ENCODE data around the gene SV2C.

SV2C gene

DNA sequence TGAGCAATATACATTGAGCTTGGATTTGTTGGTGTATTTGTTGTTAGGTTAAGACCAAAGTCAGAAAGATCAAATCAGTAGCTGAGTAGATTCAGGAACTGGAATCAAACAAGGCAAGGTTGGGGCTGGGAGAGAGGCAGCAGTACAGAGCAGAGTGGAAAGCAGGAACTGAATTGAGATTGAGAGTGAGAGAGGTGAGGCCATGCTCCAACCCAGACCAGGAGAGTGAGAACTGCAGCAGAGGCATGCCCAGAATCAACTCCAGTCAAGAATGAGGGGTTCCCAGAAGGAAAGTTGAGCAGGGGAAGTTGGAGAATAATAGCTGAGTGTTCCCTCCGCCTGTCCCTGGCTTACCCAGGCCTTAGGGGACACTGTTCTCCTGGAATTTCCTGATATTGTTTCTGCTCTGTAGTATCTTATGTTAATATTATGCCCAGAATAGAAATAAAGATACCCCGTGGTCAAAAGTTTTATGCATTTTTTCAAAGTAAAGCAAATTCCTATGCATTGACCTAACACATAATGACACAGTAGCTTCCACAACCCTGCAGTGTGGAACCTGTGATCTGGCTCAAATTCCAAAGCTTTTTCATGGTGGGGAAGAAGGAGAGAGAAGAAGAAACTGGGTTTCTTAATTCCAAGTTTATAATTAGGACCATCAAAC, 82.7 kb downstream of the SV2C start:
- H4K20me1 ChIP-seq (ENCODE audit: insufficient read depth, low read length, poor library complexity, severe bottlenecking), result no peaks in the 10 kb centered on the region
- no peak overlapping the region for H3K4me3 ChIP-seq (ENCODE audit: low read length, poor library complexity, severe bottlenecking)
- H3K79me2 ChIP-seq (ENCODE audit: insufficient read depth, low read length), result no peaks in the 10 kb centered on the region
- no peaks in the 10 kb centered on the region for H3K9me2 ChIP-seq (replicated peaks; ENCODE audit: low read depth, low read length)
- no peaks in the 10 kb centered on the region for H3F3A ChIP-seq (ENCODE audit: low read depth)
- TF ChIP-seq, protein P1, sequence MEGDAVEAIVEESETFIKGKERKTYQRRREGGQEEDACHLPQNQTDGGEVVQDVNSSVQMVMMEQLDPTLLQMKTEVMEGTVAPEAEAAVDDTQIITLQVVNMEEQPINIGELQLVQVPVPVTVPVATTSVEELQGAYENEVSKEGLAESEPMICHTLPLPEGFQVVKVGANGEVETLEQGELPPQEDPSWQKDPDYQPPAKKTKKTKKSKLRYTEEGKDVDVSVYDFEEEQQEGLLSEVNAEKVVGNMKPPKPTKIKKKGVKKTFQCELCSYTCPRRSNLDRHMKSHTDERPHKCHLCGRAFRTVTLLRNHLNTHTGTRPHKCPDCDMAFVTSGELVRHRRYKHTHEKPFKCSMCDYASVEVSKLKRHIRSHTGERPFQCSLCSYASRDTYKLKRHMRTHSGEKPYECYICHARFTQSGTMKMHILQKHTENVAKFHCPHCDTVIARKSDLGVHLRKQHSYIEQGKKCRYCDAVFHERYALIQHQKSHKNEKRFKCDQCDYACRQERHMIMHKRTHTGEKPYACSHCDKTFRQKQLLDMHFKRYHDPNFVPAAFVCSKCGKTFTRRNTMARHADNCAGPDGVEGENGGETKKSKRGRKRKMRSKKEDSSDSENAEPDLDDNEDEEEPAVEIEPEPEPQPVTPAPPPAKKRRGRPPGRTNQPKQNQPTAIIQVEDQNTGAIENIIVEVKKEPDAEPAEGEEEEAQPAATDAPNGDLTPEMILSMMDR (conservative IDR thresholded peaks at IDR 0.05; ENCODE audit: low read length), result no peak
- TF ChIP-seq EZH2phosphoT487 (IDR thresholded peaks at IDR 0.05; ENCODE audit: borderline replicate concordance), result no peak
- H3K9ac ChIP-seq (ENCODE audit: low read depth, low read length, poor library complexity, severe bottlenecking), result no peak overlapping the region
- H3K4me1 ChIP-seq (ENCODE audit: insufficient read depth, low read length, poor library complexity, severe bottlenecking), result no peaks in the 10 kb centered on the region
- no peaks in the 10 kb centered on the region for H3K9me3 ChIP-seq (ENCODE audit: insufficient read depth, low read depth, low read length)
- H3K27me3 ChIP-seq (ENCODE audit: insufficient read depth, low read length, poor library complexity, severe bottlenecking), result no peaks in the 10 kb centered on the region
- H2AFZ ChIP-seq (ENCODE audit: low read length), result no peak overlapping the region
- H3K36me3 ChIP-seq (ENCODE audit: insufficient read depth, low read length), result no peaks in the 10 kb centered on the region
- no peak overlapping the region for H3K4me2 ChIP-seq (ENCODE audit: low read depth, low read length, poor library complexity, severe bottlenecking)

DNA sequence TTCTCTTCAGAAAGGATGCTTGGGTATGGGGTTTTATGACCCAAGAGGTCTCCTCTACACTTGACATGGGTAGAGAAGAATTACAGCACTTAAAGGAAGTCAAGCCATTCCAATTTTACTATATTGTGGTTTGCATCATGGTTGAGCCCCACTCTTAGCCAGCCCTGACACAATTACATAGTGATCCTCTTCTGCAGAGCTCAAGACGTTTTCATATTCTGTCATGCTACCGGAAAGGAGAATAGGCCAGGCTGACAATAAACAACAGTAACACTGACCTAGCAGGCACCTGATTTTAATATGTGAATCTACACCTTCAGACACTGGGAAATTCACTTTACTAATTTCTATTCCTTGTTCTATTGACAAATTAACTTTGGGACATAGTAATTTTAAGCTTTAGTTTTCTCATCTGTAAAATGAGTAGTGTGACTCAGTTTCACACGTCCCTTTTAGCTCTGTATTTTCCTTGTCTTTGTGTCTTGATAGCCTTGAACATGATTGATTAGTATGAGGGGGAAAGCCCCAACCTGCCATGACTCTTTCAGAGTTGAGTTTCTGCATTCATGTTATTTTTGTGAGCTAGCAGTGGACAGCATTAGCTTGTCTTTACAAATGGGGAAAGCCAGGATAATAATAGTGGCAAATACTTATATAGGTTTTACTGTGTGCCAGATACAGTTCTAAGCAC, 83.8 kb downstream of the SV2C start:
- Histone ChIP-seq H3K27me3 (ENCODE audit: insufficient read depth, low read length, poor library complexity, severe bottlenecking) (no peaks in the 10 kb centered on the region), H3K36me3 (ENCODE audit: insufficient read depth, low read length) (no peaks in the 10 kb centered on the region), H3K4me3 (ENCODE audit: low read length, poor library complexity, severe bottlenecking) (no peak overlapping the region), H3F3A (ENCODE audit: low read depth) (no peaks in the 10 kb centered on the region), H4K20me1 (ENCODE audit: insufficient read depth, low read length, poor library complexity, severe bottlenecking) (no peaks in the 10 kb centered on the region), H3K9ac (ENCODE audit: low read depth, low read length, poor library complexity, severe bottlenecking) (no peak overlapping the region), H3K9me3 (ENCODE audit: insufficient read depth, low read depth, low read length) (no peaks in the 10 kb centered on the region), H3K4me1 (ENCODE audit: insufficient read depth, low read length, poor library complexity, severe bottlenecking) (no peaks in the 10 kb centered on the region), H2AFZ (ENCODE audit: low read length) (no peak overlapping the region), H3K9me2 (replicated peaks; ENCODE audit: low read depth, low read length) (no peaks in the 10 kb centered on the region), H3K79me2 (ENCODE audit: insufficient read depth, low read length) (no peaks in the 10 kb centered on the region), H3K4me2 (ENCODE audit: low read depth, low read length, poor library complexity, severe bottlenecking) (no peak overlapping the region)
- TF ChIP-seq EZH2phosphoT487 (IDR thresholded peaks at IDR 0.05; ENCODE audit: borderline replicate concordance), result no peak
- TF ChIP-seq, protein P1 (conservative IDR thresholded peaks at IDR 0.05; ENCODE audit: low read length), result no peak

DNA sequence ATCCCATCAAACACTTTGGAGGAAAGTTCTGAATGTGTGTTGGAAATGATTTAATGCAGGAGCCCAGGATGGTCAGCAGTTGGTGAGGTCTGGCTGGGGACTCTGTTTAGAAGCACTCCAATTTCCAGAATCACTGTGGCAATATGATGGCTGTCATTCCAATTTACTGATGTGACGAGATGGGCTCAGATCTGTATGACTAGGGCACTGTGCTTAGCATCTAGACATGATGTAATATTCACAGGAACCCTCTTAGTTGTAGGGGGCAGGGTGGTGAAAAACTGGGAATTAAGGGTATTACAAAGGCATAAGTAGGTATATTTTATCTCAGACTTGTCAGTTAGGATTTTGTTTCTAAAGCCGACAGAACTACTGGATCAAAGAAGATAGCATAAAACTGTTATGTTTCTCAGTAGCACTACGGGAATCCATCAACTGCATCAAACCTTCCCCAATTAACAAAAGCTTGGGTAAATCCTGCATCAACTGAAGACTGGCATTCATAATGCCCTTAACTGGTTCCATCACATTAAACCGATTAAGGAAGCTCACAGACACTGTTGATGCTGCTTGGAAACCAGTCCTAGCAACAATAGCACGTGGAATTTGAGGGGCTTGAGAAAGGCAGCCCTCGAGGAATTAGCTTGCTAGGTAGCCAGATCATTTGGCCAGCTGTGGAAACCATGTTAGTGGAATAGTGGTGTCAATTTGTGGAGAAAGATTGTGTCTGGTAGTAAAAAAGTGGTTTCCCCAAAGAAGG, 86.1 kb downstream of the SV2C start:
- TF ChIP-seq EZH2phosphoT487 (IDR thresholded peaks at IDR 0.05; ENCODE audit: borderline replicate concordance), result no peak
- TF ChIP-seq, protein P1 (conservative IDR thresholded peaks at IDR 0.05; ENCODE audit: low read length), result no peak
- no peaks in the 10 kb centered on the region for H3K4me1 ChIP-seq (ENCODE audit: insufficient read depth, low read length, poor library complexity, severe bottlenecking)
- H3K4me2 ChIP-seq (ENCODE audit: low read depth, low read length, poor library complexity, severe bottlenecking), result no peak overlapping the region
- H2AFZ ChIP-seq (ENCODE audit: low read length), result no peak overlapping the region
- H4K20me1 ChIP-seq (ENCODE audit: insufficient read depth, low read length, poor library complexity, severe bottlenecking), result no peaks in the 10 kb centered on the region
- no peak overlapping the region for H3K9ac ChIP-seq (ENCODE audit: low read depth, low read length, poor library complexity, severe bottlenecking)
- H3K9me3 ChIP-seq (ENCODE audit: insufficient read depth, low read depth, low read length), result no peaks in the 10 kb centered on the region
- H3K36me3 ChIP-seq (ENCODE audit: insufficient read depth, low read length), result no peaks in the 10 kb centered on the region
- no peaks in the 10 kb centered on the region for H3K27me3 ChIP-seq (ENCODE audit: insufficient read depth, low read length, poor library complexity, severe bottlenecking)
- H3K4me3 ChIP-seq (ENCODE audit: low read length, poor library complexity, severe bottlenecking), result no peak overlapping the region
- no peaks in the 10 kb centered on the region for H3K9me2 ChIP-seq (replicated peaks; ENCODE audit: low read depth, low read length)
- H3K79me2 ChIP-seq (ENCODE audit: insufficient read depth, low read length), result no peaks in the 10 kb centered on the region
- no peaks in the 10 kb centered on the region for H3F3A ChIP-seq (ENCODE audit: low read depth)

Data from Loucy (cell line).